ENCODE results near the gene DSCAML1.
A peak's percentile ranks its signal among the peaks of the same experiment; 100 is the strongest.
"Not testable (repeated sequence)": the region's sequence is repeated elsewhere in the genome, so short reads cannot be mapped to it uniquely, and the experiment has no call there.

Gene DSCAML1

GRCh38 chr11:117817368-117818040, 20.5 kb upstream of the DSCAML1 start:
- peak; percentile 45 for DNase-seq

GRCh38 chr11:117816846-117817367, 19.9 kb upstream of the DSCAML1 start:
- DNase-seq = no peak

- no peak for DNase-seq
Observed at GRCh38 chr11:117816151-117816741, 19.2 kb upstream of the DSCAML1 start.

- DNase-seq = peak; percentile 92
Observed at GRCh38 chr11:117815262-117815803, 18.3 kb upstream of the DSCAML1 start.

GRCh38 chr11:117814766-117815261, 17.8 kb upstream of the DSCAML1 start:
- no peak for DNase-seq

GRCh38 chr11:117814204-117814765, 17.3 kb upstream of the DSCAML1 start:
- no peak for DNase-seq

- not testable (repeated sequence) for DNase-seq
Observed at GRCh38 chr11:117810056-117810451, 13.0 kb upstream of the DSCAML1 start.

GRCh38 chr11:117809236-117810055, 12.4 kb upstream of the DSCAML1 start:
- no peak for DNase-seq

GRCh38 chr11:117808784-117809183, 11.8 kb upstream of the DSCAML1 start:
- no peak for DNase-seq

GRCh38 chr11:117807482-117808327, 10.7 kb upstream of the DSCAML1 start:
- no peak for DNase-seq

GRCh38 chr11:117806846-117807245, 9.8 kb upstream of the DSCAML1 start:
- no peak for DNase-seq

GRCh38 chr11:117805045-117805444, 8.0 kb upstream of the DSCAML1 start:
- DNase-seq = no peak

GRCh38 chr11:117803896-117804295, 6.9 kb upstream of the DSCAML1 start:
- DNase-seq = no peak

GRCh38 chr11:117799634-117800033, 2.6 kb upstream of the DSCAML1 start:
- no peak for DNase-seq

- no peak for DNase-seq
Observed at GRCh38 chr11:117796456-117796871, 552 bp downstream of the DSCAML1 start.

- DNase-seq = no peak
Observed at GRCh38 chr11:117795638-117796455, 1.2 kb downstream of the DSCAML1 start.

- no peak for DNase-seq
Observed at GRCh38 chr11:117794772-117795629, 2.0 kb downstream of the DSCAML1 start.

GRCh38 chr11:117794135-117794534, 2.9 kb downstream of the DSCAML1 start:
- no peak for DNase-seq

- no peak for DNase-seq
Observed at GRCh38 chr11:117793583-117793982, 3.4 kb downstream of the DSCAML1 start.

- no peak for DNase-seq
Observed at GRCh38 chr11:117792992-117793391, 4.0 kb downstream of the DSCAML1 start.

Data from GF-D8 (cell line).